ENCODE measurements around the gene RPP25L.

DNA sequence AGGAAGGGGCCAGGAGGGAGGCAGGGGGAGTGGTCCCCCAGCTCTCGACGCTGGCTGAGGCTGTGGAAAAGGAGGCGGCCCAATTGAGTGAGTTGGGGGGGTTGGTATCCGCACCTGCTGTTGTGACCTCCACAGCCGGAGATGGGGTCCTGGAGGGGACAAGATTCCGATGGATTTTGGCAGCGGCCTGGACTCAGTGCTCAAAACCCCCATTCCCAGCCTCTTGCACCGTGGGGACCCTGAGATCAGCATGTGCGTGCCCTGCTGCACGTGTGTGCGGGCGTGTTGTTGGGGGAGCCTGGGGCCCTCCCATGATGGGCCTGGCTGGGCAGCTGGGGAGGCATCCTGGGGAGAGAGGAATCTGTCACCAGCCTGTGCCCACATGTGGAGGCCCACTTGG, 37.3 kb downstream of the RPP25L start:
- TF ChIP-seq, protein P1, sequence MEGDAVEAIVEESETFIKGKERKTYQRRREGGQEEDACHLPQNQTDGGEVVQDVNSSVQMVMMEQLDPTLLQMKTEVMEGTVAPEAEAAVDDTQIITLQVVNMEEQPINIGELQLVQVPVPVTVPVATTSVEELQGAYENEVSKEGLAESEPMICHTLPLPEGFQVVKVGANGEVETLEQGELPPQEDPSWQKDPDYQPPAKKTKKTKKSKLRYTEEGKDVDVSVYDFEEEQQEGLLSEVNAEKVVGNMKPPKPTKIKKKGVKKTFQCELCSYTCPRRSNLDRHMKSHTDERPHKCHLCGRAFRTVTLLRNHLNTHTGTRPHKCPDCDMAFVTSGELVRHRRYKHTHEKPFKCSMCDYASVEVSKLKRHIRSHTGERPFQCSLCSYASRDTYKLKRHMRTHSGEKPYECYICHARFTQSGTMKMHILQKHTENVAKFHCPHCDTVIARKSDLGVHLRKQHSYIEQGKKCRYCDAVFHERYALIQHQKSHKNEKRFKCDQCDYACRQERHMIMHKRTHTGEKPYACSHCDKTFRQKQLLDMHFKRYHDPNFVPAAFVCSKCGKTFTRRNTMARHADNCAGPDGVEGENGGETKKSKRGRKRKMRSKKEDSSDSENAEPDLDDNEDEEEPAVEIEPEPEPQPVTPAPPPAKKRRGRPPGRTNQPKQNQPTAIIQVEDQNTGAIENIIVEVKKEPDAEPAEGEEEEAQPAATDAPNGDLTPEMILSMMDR (conservative IDR thresholded peaks at IDR 0.05; ENCODE audit: low read depth, low read length), result no peak
- TF ChIP-seq EZH2 (IDR thresholded peaks at IDR 0.05; ENCODE audit: low read length, unreplicated experiment), result no peak
- TF ChIP-seq EZH2phosphoT487 (IDR thresholded peaks at IDR 0.05; ENCODE audit: borderline replicate concordance, low read length), result no peak
